Smooth muscle cell (in vitro differentiated cells): ENCODE results near the gene RGS9. TPM values are rescaled to one million over a fixed set of nuclear protein-coding genes. Genes with fewer than 3 reads are reported as not detected.

Experiments
- DNase-seq: peaks from one replicate; lab custom pipeline; 2025; ENCODE audit not compliant: unreplicated experiment; lab: John Stamatoyannopoulos, UW
- H2AFZ ChIP-seq: fragments of 200-600 bp; sonication (generic); 2 replicates; pipeline ENCODE4 v1.6.0; 2016; ENCODE audit warnings: antibody characterized with exemption, low read depth, mild to moderate bottlenecking
- H3F3A ChIP-seq: fragments of 200-600 bp; sonication (generic); 2 replicates; pipeline ENCODE4 v1.6.0; 2017; ENCODE audit warnings: antibody characterized with exemption, low read depth
- H3K27ac ChIP-seq: fragments of 200-600 bp; sonication (generic); 2 replicates; pipeline ENCODE4 v1.5.1; 2016; ENCODE audit warnings: low read depth, mild to moderate bottlenecking
- H3K27me3 ChIP-seq: fragments of 200-600 bp; sonication (generic); 2 replicates; pipeline ENCODE4 v1.6.1; 2016; ENCODE audit warnings: low read depth, mild to moderate bottlenecking
- H3K36me3 ChIP-seq: fragments of 200-600 bp; sonication (generic); 2 replicates; pipeline ENCODE4 v1.5.1; 2016; ENCODE audit warnings: low read depth
- H3K4me1 ChIP-seq: fragments of 200-600 bp; sonication (generic); 2 replicates; pipeline ENCODE4 v1.5.1; 2016; ENCODE audit warnings: low read depth
- H3K4me2 ChIP-seq: fragments of 200-600 bp; sonication (generic); 2 replicates; pipeline ENCODE4 v1.6.0; 2016; ENCODE audit warnings: mild to moderate bottlenecking
- H3K4me3 ChIP-seq: fragments of 200-600 bp; sonication (generic); 2 replicates; pipeline ENCODE4 v1.5.1; 2016; ENCODE audit warnings: mild to moderate bottlenecking
- H3K79me2 ChIP-seq: fragments of 200-600 bp; sonication (generic); 2 replicates; pipeline ENCODE4 v1.6.0; 2016; ENCODE audit warnings: low read depth, mild to moderate bottlenecking
- H3K9ac ChIP-seq: fragments of 200-600 bp; sonication (generic); 2 replicates; pipeline ENCODE4 v1.6.0; 2016; ENCODE audit warnings: low read depth
- H3K9me3 ChIP-seq: fragments of 200-600 bp; sonication (generic); replicated peaks from 2 replicates; pipeline ENCODE4 v1.5.1; 2016; ENCODE audit warnings: low read depth
- H4K20me1 ChIP-seq: fragments of 200-600 bp; sonication (generic); 2 replicates; pipeline ENCODE4 v1.6.0; 2016; ENCODE audit warnings: low read depth
- WGBS: methylation state at CpG from one replicate; pipeline ENCODE4 v1.1.7; 2016; ENCODE audit warnings: low lambda C conversion rate; 5-methylcytosine and 5-hydroxymethylcytosine counted together
- polyA plus RNA-seq: library from polyadenylated mRNA; unstranded; fragments of >200 nt; fragmentation: Nextera tagmentation; extraction: Ambion mirVana; gene quantifications from 2 replicates; pipeline ENCODE4 v1.2.1, GENCODE V29; 2016
- total RNA-seq: library from RNA; depleted of rRNA; stranded (reverse); fragments of >200 nt; gene quantifications from 2 replicates; pipeline ENCODE4 v1.2.3, GENCODE V29; 2014
- TF ChIP-seq, protein P1 (sequence below): fragments of 200-600 bp; sonication (generic); IDR thresholded peaks from 2 replicates; pipeline ENCODE4 v1.5.1; 2017; ENCODE audit warnings: borderline replicate concordance, mild to moderate bottlenecking, antibody characterized with exemption; ENCODE audit not compliant: insufficient read depth, poor library complexity, severe bottlenecking

The RGS9 gene
- total and polyA plus RNA-seq, 2 experiments from 2014 or later = 16.3 to 18.8 TPM

DNA sequence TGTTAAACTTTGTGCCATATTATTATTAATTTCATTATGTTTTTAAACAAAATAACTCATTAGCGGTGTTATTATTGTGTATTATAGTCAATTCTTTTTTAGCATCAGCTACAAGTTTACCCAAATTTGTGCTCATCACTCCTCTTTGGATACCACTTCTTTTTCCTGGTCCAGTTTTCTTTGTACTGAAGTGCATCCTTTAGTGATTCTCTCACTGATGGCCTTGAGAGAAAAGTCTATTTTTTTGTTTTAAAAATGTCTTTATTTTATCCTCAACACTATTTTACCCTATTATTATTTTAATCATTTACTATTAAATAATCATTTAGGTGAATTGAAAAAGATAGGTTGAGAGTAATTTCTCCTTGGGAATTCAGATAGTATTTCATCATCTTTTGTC is 99.2 kb downstream of the RGS9 start:
- 84% methylated on average over 1 of the region's 1 CpG for WGBS
- H3K36me3 ChIP-seq = no peaks in the 10 kb centered on the region
- TF ChIP-seq, protein P1, sequence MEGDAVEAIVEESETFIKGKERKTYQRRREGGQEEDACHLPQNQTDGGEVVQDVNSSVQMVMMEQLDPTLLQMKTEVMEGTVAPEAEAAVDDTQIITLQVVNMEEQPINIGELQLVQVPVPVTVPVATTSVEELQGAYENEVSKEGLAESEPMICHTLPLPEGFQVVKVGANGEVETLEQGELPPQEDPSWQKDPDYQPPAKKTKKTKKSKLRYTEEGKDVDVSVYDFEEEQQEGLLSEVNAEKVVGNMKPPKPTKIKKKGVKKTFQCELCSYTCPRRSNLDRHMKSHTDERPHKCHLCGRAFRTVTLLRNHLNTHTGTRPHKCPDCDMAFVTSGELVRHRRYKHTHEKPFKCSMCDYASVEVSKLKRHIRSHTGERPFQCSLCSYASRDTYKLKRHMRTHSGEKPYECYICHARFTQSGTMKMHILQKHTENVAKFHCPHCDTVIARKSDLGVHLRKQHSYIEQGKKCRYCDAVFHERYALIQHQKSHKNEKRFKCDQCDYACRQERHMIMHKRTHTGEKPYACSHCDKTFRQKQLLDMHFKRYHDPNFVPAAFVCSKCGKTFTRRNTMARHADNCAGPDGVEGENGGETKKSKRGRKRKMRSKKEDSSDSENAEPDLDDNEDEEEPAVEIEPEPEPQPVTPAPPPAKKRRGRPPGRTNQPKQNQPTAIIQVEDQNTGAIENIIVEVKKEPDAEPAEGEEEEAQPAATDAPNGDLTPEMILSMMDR = no peak

DNA sequence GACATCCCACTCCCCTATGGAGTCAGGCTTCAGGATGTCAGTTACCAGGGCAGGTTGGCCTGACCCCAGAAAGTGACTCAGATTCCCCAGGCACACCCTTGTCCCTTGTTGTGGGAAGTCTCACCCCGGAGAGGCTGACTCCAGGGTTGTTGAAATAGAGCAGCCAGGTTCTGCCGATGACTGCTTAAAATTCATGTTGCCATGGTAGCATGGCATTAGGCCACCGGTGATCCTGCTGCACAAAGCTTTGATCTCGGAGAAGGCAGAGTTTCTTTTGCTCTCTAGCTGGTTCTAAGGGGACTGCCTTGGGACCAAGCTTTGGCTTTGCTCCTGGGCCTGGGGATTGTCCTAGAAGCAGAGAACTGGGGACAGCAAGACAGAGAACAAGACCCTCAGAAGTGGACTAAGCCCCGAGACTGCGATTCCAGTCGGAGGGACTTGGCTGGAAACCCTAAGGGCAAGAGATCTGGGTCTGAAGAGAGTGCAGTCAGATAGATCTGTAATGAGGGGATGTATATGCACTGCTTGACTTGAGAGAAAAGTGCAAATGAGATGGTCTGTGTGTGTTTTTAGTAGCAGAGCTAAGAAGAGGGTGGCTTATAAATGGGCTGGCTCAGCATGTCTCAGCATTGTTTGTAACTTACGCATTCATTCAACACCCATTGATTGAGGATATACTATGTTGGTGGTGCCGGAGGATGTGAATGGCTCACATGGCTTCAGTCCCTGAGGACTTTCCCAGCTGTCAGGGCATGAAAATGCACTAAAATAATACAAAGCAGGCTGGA is 106.9 kb downstream of the RGS9 start:
- Histone ChIP-seq H3K9me3 (no peaks in the 10 kb centered on the region), H3K27ac (no peak overlapping the region), H3K27me3 (no peaks in the 10 kb centered on the region), H3K4me1 (peaks cover 6% of the 10 kb centered on the region), H3K4me3 (no peak overlapping the region), H3K9ac (no peak overlapping the region), H2AFZ (no peak overlapping the region), H3K4me2 (no peak overlapping the region), H3F3A (no peaks in the 10 kb centered on the region), H3K79me2 (no peaks in the 10 kb centered on the region), H3K36me3 (no peaks in the 10 kb centered on the region), H4K20me1 (no peaks in the 10 kb centered on the region)
- 58% methylated on average over 9 of the region's 9 CpGs for WGBS
- TF ChIP-seq, protein P1 = no peak
- no peak for DNase-seq

More for the DNA sequence above, 99.2 kb downstream of the RGS9 start:
- no peak overlapping the region for H3K9ac ChIP-seq
- H3K9me3 ChIP-seq = no peaks in the 10 kb centered on the region
- H2AFZ ChIP-seq = no peak overlapping the region
- no peak overlapping the region for H3K27ac ChIP-seq
- no peak overlapping the region for H3K4me2 ChIP-seq
- H3K4me3 ChIP-seq = no peak overlapping the region
- H3K4me1 ChIP-seq = no peaks in the 10 kb centered on the region
- no peak for DNase-seq
- H3K27me3 ChIP-seq = no peaks in the 10 kb centered on the region
- H3F3A ChIP-seq = no peaks in the 10 kb centered on the region
- H4K20me1 ChIP-seq = no peaks in the 10 kb centered on the region
- H3K79me2 ChIP-seq = no peaks in the 10 kb centered on the region

DNA sequence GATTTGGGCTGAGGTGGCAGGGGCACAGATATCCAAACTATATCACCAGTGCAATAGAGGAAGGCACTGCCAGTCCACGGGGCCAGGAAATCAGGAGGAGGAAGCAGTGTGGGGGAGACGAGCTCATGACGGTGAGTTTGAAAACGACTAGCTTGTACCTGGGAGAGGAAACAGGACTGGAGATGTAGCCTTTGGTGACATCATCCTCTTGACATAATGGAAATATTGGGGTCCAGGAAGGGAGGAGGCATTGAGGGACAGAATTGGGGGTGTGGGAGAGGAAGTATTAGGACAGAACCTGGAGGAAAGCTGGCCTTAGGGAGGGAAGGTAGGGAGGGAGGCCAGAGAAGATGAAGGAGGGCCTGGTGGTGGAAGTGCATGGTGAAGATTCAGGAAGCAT is 109.1 kb downstream of the RGS9 start:
- TF ChIP-seq, protein P1 = no peak
- H3K79me2 ChIP-seq = no peaks in the 10 kb centered on the region
- H3K4me1 ChIP-seq = peaks cover 6% of the 10 kb centered on the region
- no peaks in the 10 kb centered on the region for H3K9me3 ChIP-seq
- DNase-seq = no peak
- no peaks in the 10 kb centered on the region for H3K36me3 ChIP-seq
- no peak overlapping the region for H3K4me2 ChIP-seq
- H2AFZ ChIP-seq = no peak overlapping the region
- no peaks in the 10 kb centered on the region for H3K27me3 ChIP-seq
- H4K20me1 ChIP-seq = no peaks in the 10 kb centered on the region
- H3K9ac ChIP-seq = no peak overlapping the region
- no peaks in the 10 kb centered on the region for H3F3A ChIP-seq
- no peak overlapping the region for H3K27ac ChIP-seq
- WGBS = 94% methylated on average over 4 of the region's 4 CpGs
- H3K4me3 ChIP-seq = no peak overlapping the region

DNA sequence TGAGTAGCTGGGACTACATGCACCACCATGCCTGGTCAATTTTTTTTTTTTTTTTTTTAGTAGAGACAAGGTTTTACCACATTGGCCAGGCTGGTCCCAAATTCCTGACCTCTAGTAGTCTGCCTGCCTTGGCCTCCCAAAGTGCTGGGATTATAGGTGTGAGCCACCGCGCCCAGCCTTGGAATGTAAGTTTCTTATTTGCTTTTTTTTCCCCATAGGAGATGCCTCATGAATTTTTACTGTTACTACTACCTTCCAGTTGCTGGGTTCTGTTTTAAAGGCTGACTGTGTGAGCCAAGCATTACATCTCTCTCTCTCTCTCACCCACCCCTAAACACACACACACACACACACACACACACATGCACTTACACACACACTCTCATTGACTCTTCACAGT is 112.6 kb downstream of the RGS9 start:
- no peak for DNase-seq
- Histone ChIP-seq H3K36me3 (no peaks in the 10 kb centered on the region), H3K79me2 (no peaks in the 10 kb centered on the region), H3K9me3 (no peaks in the 10 kb centered on the region), H3K4me3 (no peak overlapping the region), H3K4me2 (no peak overlapping the region), H3F3A (no peaks in the 10 kb centered on the region), H3K4me1 (no peaks in the 10 kb centered on the region), H3K27ac (no peak overlapping the region), H2AFZ (no peak overlapping the region), H4K20me1 (no peaks in the 10 kb centered on the region), H3K27me3 (peaks cover 4% of the 10 kb centered on the region), H3K9ac (no peak overlapping the region)
- WGBS = 95% methylated on average over 2 of the region's 2 CpGs
- TF ChIP-seq, protein P1 = no peak
